ENCODE results near the gene ZBTB40.

The ZBTB40 gene

GRCh38 chr1:22444856-22445255, 6.8 kb upstream of the ZBTB40 start:
- Mint-ChIP-seq H3K27ac (no peak overlapping the region), H3K4me3 (no peak overlapping the region), H3K36me3 (ENCODE audit: low read depth) (no peaks in the 10 kb centered on the region), H3K9me3 (peaks cover 27% of the 10 kb centered on the region), H3K4me1 (ENCODE audit: low read depth) (peaks cover 6% of the 10 kb centered on the region), H3K27me3 (peaks cover 17% of the 10 kb centered on the region)
- intact Hi-C loops (cut with micrococcal nuclease), result no loop called here

- H3K27ac Mint-ChIP-seq, result peak overlapping the region; percentile 1
- peaks cover 12% of the 10 kb centered on the region for H3K4me1 Mint-ChIP-seq (ENCODE audit: low read depth)
- peaks cover 9% of the 10 kb centered on the region for H3K36me3 Mint-ChIP-seq (ENCODE audit: low read depth)
- intact Hi-C loops (cut with micrococcal nuclease), result no loop called here
- H3K27me3 Mint-ChIP-seq, result peaks cover 14% of the 10 kb centered on the region
- no peak overlapping the region for H3K4me3 Mint-ChIP-seq
- no peaks in the 10 kb centered on the region for H3K9me3 Mint-ChIP-seq
Observed at GRCh38 chr1:22447621-22448111, 4.0 kb upstream of the ZBTB40 start.

- no peak overlapping the region for H3K4me3 Mint-ChIP-seq
- no peaks in the 10 kb centered on the region for H3K9me3 Mint-ChIP-seq
- peaks cover 11% of the 10 kb centered on the region for H3K27me3 Mint-ChIP-seq
- H3K4me1 Mint-ChIP-seq (ENCODE audit: low read depth), result peaks cover 22% of the 10 kb centered on the region
- intact Hi-C loops (cut with micrococcal nuclease), result no loop called here
- H3K36me3 Mint-ChIP-seq (ENCODE audit: low read depth), result peaks cover 11% of the 10 kb centered on the region
- no peak overlapping the region for H3K27ac Mint-ChIP-seq
Observed at GRCh38 chr1:22449636-22450035, 2.0 kb upstream of the ZBTB40 start.

GRCh38 chr1:22450351-22451021, 1.2 kb upstream of the ZBTB40 start:
- Mint-ChIP-seq H3K27ac (peak overlapping the region; percentile 93), H3K4me3 (no peak overlapping the region), H3K27me3 (peaks cover 11% of the 10 kb centered on the region), H3K36me3 (ENCODE audit: low read depth) (peaks cover 15% of the 10 kb centered on the region), H3K9me3 (no peaks in the 10 kb centered on the region), H3K4me1 (ENCODE audit: low read depth) (peaks cover 25% of the 10 kb centered on the region)
- intact Hi-C loops (cut with micrococcal nuclease), result no loop called here

- Mint-ChIP-seq H3K4me1 (ENCODE audit: low read depth) (peaks cover 33% of the 10 kb centered on the region), H3K27ac (peak overlapping the region; percentile 93)
- intact Hi-C loops (cut with micrococcal nuclease), result no loop called here
Observed at GRCh38 chr1:22452481-22452957, 868 bp downstream of the ZBTB40 start.

GRCh38 chr1:22453181-22453580, 1.5 kb downstream of the ZBTB40 start:
- Mint-ChIP-seq H3K4me3 (peak overlapping the region; percentile 91), H3K27me3 (no peaks in the 10 kb centered on the region), H3K36me3 (ENCODE audit: low read depth) (peaks cover 17% of the 10 kb centered on the region), H3K4me1 (ENCODE audit: low read depth) (peaks cover 33% of the 10 kb centered on the region), H3K9me3 (no peaks in the 10 kb centered on the region), H3K27ac (peak overlapping the region; percentile 93)
- intact Hi-C loops (cut with micrococcal nuclease), result no loop called here

More at GRCh38 chr1:22452481-22452957, 868 bp downstream of the ZBTB40 start:
- Mint-ChIP-seq H3K36me3 (ENCODE audit: low read depth) (peaks cover 15% of the 10 kb centered on the region), H3K27me3 (no peaks in the 10 kb centered on the region), H3K4me3 (peak overlapping the region; percentile 91), H3K9me3 (no peaks in the 10 kb centered on the region)

- Mint-ChIP-seq H3K27ac (no peak overlapping the region), H3K4me3 (no peak overlapping the region)
Observed at GRCh38 chr1:22454476-22455056, 2.9 kb downstream of the ZBTB40 start.

GRCh38 chr1:22457345-22457744, 5.7 kb downstream of the ZBTB40 start:
- intact Hi-C loops (cut with micrococcal nuclease), result no loop called here
- H3K36me3 Mint-ChIP-seq (ENCODE audit: low read depth), result peaks cover 22% of the 10 kb centered on the region
- no peak overlapping the region for H3K27ac Mint-ChIP-seq
- no peaks in the 10 kb centered on the region for H3K27me3 Mint-ChIP-seq
- H3K4me3 Mint-ChIP-seq, result no peak overlapping the region
- no peaks in the 10 kb centered on the region for H3K9me3 Mint-ChIP-seq
- H3K4me1 Mint-ChIP-seq (ENCODE audit: low read depth), result peaks cover 41% of the 10 kb centered on the region

More at GRCh38 chr1:22454476-22455056, 2.9 kb downstream of the ZBTB40 start:
- Mint-ChIP-seq H3K36me3 (ENCODE audit: low read depth) (peaks cover 22% of the 10 kb centered on the region), H3K9me3 (no peaks in the 10 kb centered on the region), H3K27me3 (no peaks in the 10 kb centered on the region), H3K4me1 (ENCODE audit: low read depth) (peaks cover 33% of the 10 kb centered on the region)
- intact Hi-C loops (cut with micrococcal nuclease), result no loop called here

GRCh38 chr1:22457836-22458235, 6.2 kb downstream of the ZBTB40 start:
- Mint-ChIP-seq H3K36me3 (ENCODE audit: low read depth) (peaks cover 18% of the 10 kb centered on the region), H3K4me1 (ENCODE audit: low read depth) (peaks cover 36% of the 10 kb centered on the region), H3K27me3 (no peaks in the 10 kb centered on the region), H3K9me3 (no peaks in the 10 kb centered on the region), H3K27ac (no peak overlapping the region), H3K4me3 (no peak overlapping the region)
- intact Hi-C loops (cut with micrococcal nuclease), result no loop called here

GRCh38 chr1:22461100-22461499, 9.4 kb downstream of the ZBTB40 start:
- Mint-ChIP-seq H3K9me3 (no peaks in the 10 kb centered on the region), H3K36me3 (ENCODE audit: low read depth) (peaks cover 14% of the 10 kb centered on the region), H3K27me3 (no peaks in the 10 kb centered on the region), H3K4me1 (ENCODE audit: low read depth) (peaks cover 16% of the 10 kb centered on the region), H3K27ac (no peak overlapping the region), H3K4me3 (no peak overlapping the region)
- intact Hi-C loops (cut with micrococcal nuclease), result no loop called here

- H3K4me1 Mint-ChIP-seq (ENCODE audit: low read depth), result peaks cover 10% of the 10 kb centered on the region
- H3K27ac Mint-ChIP-seq, result no peak overlapping the region
Observed at GRCh38 chr1:22461678-22462527, 10.3 kb downstream of the ZBTB40 start.

GRCh38 chr1:22462928-22463327, 11.3 kb downstream of the ZBTB40 start:
- no peaks in the 10 kb centered on the region for H3K9me3 Mint-ChIP-seq
- H3K4me3 Mint-ChIP-seq, result no peak overlapping the region
- intact Hi-C loops (cut with micrococcal nuclease), result no loop called here
- peaks cover 14% of the 10 kb centered on the region for H3K36me3 Mint-ChIP-seq (ENCODE audit: low read depth)
- H3K4me1 Mint-ChIP-seq (ENCODE audit: low read depth), result peaks cover 16% of the 10 kb centered on the region
- H3K27me3 Mint-ChIP-seq, result no peaks in the 10 kb centered on the region
- no peak overlapping the region for H3K27ac Mint-ChIP-seq

More at GRCh38 chr1:22461678-22462527, 10.3 kb downstream of the ZBTB40 start:
- intact Hi-C loops (cut with micrococcal nuclease), result no loop called here
- Mint-ChIP-seq H3K36me3 (ENCODE audit: low read depth) (peaks cover 14% of the 10 kb centered on the region), H3K4me3 (no peak overlapping the region), H3K27me3 (no peaks in the 10 kb centered on the region), H3K9me3 (no peaks in the 10 kb centered on the region)

- Mint-ChIP-seq H3K27ac (no peak overlapping the region), H3K4me3 (no peak overlapping the region), H3K9me3 (no peaks in the 10 kb centered on the region), H3K36me3 (ENCODE audit: low read depth) (peaks cover 1% of the 10 kb centered on the region), H3K4me1 (ENCODE audit: low read depth) (peaks cover 31% of the 10 kb centered on the region), H3K27me3 (no peaks in the 10 kb centered on the region)
- intact Hi-C loops (cut with micrococcal nuclease), result no loop called here
Observed at GRCh38 chr1:22465015-22465565, 13.4 kb downstream of the ZBTB40 start.

Data from dendritic cell treated with granulocyte-macrophage colony-stimulating factor and Interleukin-4, amounts not matched to agents 40 ng/mL and 50 ng/mL, for 4 days (primary cell).